HG02943 (cell line): ENCODE measurements around the gene WWC2.
"Not testable (repeated sequence)": the region's sequence is repeated elsewhere in the genome, so short reads cannot be mapped to it uniquely, and the experiment has no call there.

Experiments used
- ATAC-seq: cut with Tn5 transposase; IDR thresholded peaks from one replicate; pipeline ENCODE4 v1.9.1; 2021; ENCODE audit warnings: mild to moderate bottlenecking, low read depth, moderate library complexity; ENCODE audit not compliant: unreplicated experiment

The WWC2 gene

DNA sequence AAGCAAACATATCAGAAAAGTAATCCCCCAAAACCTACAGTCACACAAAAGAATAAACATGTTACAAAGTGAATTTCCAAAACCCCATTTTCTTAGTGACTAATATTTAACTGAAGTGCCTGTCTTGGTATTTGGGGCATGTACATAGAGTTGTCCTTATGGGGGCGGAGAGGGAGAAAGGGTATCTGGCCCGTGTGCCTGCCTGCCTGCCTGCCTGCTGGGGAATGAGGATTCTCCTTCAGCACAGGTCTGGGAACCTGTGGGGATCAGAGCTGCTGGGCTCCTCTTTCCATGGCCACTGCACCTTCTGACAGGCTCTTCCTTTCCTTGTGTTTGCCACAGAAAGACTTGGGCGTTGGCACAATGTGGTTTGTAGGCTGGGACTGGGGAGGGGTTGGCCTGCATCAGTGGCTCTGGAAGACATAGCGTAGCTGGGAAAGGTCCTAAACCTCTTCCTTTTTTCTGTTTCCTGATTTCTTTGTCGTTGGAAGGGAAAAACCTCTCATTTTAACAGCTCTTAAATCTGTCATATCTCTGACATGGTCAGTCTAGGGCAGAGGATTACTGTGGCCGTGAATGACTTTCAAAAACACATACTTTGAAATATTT, 94.8 kb downstream of the WWC2 start:
- not testable (repeated sequence) for ATAC-seq

DNA sequence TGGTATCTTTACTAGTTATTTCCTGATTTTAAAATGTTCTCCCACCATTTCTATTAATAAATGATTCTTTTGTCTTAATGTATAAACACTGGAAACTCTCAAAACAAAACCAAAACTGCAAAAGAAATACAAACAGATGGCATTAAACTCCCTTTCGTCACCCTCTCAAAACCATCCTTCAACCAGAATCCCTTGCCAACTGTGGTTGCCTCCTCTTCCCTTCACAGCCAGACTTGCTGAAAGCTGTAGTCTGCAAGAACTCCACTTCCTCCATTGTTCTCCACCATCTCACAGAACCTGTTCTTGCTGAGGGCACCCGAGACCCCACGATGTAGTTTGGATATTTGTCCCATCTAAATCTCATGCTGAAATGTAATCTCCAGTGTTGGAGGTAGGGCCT, 96.5 kb downstream of the WWC2 start:
- no peak for ATAC-seq

DNA sequence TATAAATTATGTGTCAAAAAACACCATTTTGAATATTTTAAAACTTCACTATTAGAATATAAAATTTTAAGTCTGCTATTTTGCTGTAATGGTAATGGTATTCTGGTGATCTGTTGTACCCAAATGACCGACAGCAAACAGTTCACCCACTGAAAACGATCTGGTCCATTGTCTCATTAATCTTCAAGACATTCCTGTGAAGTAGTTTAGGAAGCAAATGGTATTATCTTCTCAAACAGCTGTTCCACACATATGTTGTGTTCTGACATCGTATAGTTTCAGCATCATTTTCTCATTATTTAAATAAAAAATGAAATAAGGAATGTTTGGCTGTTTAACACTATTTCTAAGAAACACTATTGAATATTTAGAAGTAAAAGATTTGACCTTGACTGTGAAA, 98.1 kb downstream of the WWC2 start:
- no peak for ATAC-seq

DNA sequence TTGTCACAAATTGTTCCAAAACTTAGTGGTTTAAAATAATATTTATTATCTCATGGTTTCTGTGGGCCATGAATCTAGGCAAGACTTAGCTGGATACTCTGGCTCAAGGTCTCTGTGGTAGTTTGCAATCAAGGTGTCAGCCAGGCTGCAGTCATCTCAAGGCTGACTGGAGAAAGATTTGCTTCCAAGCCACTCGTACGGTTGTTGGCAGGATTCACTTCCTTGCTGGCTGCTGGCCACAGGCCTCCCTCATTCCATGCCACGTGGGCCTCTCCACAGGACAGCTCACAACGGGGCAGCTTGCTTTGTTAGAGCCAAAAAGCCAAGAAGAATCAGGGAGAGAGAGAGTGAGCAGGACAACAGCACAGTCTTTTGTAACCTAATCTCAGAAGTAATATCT, 101.4 kb downstream of the WWC2 start:
- ATAC-seq = no peak

DNA sequence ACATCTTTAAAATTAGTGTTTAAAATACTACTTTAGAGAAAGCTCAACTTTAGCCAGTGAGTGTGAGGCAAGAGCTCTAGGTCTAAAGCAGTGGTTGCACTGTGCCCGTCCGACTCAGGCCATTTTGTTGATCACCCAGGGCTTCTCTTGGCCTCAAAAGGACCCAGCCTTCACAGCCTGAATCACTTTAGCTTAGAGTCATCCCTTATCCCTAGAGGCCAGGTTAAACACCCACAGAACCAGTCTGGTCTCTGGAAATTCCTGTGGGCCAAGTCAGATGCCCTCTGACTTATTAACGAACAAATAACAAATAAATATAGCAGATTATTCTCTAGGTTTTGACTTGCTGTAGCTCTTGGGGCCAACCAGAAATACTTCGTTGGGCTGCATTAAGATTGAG, 102.3 kb downstream of the WWC2 start:
- ATAC-seq = no peak

- no peak for ATAC-seq
Observed at GRCh38 chr4:183202523-183202922, 103.5 kb downstream of the WWC2 start.

- no peak for ATAC-seq
Observed at GRCh38 chr4:183204793-183205192, 105.7 kb downstream of the WWC2 start.

DNA sequence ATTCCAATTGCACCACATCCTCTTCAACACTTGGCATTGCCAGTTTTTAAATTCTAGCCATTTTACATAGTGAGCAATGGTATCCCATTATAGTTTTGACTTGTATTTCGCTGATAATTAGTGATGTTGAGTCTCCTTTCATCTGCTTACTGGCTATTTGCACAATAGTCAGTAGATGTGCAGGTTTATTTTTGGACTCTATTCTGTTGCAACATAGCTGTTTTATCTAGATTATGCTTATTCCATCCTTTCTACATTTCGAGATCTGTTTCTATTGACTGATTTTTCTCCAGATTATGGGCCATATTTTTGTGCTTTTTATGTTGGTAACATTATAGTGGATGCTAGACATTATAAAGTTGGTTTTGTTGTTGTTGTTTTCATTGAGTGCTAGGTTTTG, 106.1 kb downstream of the WWC2 start:
- no peak for ATAC-seq

DNA sequence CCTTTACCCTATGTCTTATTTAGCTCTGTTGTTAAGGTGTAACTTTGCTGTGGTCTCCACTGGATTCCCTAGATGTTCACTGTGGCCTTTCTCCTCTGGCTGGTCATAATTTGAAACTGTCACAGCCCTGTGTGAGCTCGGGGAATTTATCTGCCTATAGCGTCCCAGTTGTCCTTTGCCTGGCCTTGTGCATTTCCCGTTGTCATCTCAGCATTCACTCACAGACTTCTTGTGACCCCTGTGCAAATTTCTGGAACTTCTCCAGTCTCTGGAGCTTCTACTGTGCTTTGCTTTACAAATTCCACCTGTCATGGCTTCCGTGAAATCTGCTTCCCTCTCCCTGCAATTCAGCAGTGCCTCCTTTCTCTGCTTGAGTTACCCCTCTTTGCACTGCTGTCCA, 106.7 kb downstream of the WWC2 start:
- ATAC-seq = no peak

DNA sequence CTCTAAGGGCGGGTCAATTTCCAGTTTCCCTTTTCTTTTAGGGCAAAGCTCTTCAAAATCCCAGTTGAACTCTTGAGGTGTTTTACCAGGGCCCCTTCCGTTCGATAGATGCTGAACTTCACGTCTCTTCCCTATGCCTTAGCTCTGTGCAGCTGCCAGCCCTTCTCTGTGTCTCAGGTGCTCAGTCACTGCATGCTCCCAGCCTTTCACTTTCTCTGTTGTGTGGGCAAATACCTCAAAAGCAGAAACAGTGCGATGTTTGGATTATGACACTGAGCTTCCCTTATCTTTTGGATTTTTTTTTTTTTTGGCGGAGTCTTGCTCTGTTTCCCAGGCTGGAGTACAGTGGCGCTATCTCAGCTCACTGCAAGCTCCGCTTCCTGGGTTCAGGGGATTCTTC, 112.5 kb downstream of the WWC2 start:
- no peak for ATAC-seq

- ATAC-seq = no peak
Observed at GRCh38 chr4:183213996-183214395, 114.9 kb downstream of the WWC2 start.

DNA sequence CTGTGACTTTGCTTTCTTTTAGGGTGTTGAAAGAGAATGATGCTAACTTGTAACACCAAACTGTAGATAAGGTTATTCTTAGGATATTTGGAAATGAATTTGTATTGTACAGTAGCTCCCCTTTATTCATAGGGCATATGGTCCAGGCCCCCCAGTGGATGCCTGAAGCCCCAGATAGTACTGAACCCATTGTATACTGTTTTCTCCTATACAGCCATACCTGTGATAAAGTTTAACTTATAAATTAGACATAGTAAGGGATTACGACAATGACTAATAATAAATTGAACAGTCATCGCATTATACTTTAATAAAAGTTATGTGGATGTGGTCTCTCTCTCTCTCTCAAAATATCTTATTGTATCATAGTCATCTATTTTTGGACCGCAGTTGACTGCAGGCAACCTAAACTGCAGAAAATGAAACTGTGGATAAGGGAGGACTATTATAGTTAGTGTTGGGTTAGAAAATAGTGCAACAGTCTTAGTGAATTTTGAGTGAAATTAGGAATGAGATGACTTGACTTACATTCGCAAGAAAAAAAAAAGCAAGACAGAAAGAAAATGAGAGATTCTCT, 115.9 kb downstream of the WWC2 start:
- no peak for ATAC-seq

DNA sequence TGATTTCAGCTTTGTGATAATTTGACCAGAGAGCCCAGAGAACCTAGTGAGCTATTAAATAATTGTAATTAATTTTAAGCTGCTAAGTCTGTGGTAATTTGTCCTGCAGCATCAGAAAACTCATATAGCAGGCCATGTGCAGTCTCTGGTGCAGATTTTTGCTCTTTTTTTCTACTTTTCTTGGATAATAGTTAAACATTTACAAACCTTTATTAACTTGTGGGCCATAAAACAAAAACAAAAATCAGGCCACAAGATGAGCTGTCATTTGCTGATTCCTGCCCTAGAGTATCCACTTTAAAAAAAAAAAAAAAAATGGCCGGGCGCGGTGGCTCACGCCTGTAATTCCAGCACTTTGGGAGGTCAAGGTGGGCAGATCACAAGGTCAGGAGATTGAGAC, 121.2 kb downstream of the WWC2 start:
- no peak for ATAC-seq

GRCh38 chr4:183223053-183223452, 124.0 kb downstream of the WWC2 start:
- ATAC-seq = no peak

GRCh38 chr4:183229397-183229796, 130.3 kb downstream of the WWC2 start:
- ATAC-seq = no peak

DNA sequence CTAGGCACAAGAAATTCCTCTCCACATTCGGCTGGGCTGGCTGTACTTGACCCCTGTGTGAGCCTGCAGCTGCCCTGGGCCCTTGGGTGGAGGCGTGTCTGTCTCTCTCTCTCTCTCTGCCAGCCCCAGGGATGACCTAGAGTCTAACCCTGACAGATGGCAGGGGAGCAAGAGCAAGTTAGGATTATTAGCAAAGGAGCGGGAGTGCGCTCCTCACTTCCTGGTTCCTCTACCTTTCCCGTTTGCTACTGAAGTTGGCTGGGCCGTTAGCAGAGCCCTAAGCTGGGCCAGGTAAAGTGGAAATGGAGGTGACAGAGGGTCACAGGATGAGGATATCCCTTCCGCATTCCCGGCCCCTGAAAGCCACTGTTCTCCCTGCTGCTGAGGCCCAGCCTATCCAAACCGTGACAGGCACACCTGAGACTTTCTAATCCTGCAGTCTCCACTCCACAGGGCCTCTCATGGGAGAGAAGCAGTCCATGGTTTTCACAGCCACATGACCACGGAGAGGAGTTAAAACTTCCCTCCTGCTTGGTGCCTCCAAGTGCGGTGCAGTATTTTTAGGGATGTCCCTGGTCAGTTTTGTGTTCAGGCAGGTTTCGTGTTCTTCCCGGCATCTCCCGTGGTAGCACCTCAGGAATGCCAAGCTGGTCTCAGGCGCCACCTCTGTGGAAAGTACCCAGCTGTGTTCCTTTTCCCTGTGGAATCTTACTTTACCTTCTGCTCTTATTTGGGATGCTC, 141.7 kb downstream of the WWC2 start:
- ATAC-seq = no peak

GRCh38 chr4:183241322-183241640, 142.2 kb downstream of the WWC2 start:
- no peak for ATAC-seq

DNA sequence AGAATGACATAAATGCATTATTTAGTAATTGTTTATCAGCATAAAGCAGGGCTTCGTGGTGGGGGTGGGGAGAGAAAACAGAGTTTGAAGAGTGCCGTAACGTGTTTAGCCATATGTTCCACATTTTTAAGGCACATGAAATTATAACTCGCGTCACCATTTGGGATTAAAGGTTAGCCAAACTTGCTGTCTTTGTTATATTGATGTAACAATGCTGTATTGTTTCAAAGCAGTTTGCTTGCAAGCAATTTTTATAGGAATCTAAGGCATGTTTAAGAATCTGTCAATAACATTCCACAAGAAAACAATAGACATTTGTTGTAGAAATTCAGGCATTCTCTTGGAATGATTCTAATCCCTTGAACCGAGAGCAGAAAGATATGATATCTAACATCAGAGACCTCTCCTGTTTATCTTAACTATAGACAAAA, 142.7 kb downstream of the WWC2 start:
- ATAC-seq = no peak

DNA sequence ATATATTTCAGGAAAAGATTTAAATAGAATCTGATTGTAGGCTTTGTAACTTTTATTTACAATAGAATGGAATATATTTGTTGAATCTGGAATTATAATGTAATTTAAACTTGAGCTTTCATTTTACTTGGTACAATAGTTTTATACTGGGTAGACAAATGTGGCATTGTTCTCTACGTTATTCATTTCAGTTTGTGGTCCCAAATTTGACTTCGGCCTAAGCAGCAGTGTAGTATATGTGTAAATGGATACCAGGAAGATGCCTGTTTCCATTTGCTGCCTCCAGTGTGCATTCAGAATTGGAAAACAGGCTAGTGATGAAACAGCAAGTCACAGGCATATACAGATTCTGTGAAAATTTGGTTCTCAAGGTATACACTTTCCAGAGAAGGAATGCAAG, 143.2 kb downstream of the WWC2 start:
- no peak for ATAC-seq

- ATAC-seq = no peak
Observed at GRCh38 chr4:183244019-183244418, 145.0 kb downstream of the WWC2 start.

- no peak for ATAC-seq
Observed at GRCh38 chr4:183244506-183244905, 145.4 kb downstream of the WWC2 start.

- no peak for ATAC-seq
Observed at GRCh38 chr4:183248201-183248600, 149.1 kb downstream of the WWC2 start.
